Mucosa of stomach (tissue), 1 donor: ENCODE measurements around the gene PTPRH.

Experiments
- H3K27me3 ChIP-seq: one replicate; pipeline ENCODE4 v1.7.0; 2013; ENCODE audit warnings: mild to moderate bottlenecking, low read length; ENCODE audit not compliant: control insufficient read depth, insufficient read depth
- H3K36me3 ChIP-seq: one replicate; pipeline ENCODE4 v1.7.0; 2013; ENCODE audit warnings: low read length; ENCODE audit not compliant: control insufficient read depth, insufficient read depth
- H3K4me1 ChIP-seq: one replicate; pipeline ENCODE4 v1.7.0; 2013; ENCODE audit warnings: mild to moderate bottlenecking, low read length; ENCODE audit not compliant: control insufficient read depth, insufficient read depth
- H3K4me3 ChIP-seq: one replicate; pipeline ENCODE4 v1.7.0; 2013; ENCODE audit warnings: low read length
- H3K9ac ChIP-seq: one replicate; pipeline ENCODE4 v1.7.0; 2013; ENCODE audit warnings: mild to moderate bottlenecking, low read length, moderate library complexity
- H3K9me3 ChIP-seq: one replicate; pipeline ENCODE4 v1.7.0; 2013; ENCODE audit warnings: mild to moderate bottlenecking, low read length, moderate library complexity; ENCODE audit not compliant: control insufficient read depth
- donor health status: Pancreatic carcinoma.

Gene PTPRH, protein sequence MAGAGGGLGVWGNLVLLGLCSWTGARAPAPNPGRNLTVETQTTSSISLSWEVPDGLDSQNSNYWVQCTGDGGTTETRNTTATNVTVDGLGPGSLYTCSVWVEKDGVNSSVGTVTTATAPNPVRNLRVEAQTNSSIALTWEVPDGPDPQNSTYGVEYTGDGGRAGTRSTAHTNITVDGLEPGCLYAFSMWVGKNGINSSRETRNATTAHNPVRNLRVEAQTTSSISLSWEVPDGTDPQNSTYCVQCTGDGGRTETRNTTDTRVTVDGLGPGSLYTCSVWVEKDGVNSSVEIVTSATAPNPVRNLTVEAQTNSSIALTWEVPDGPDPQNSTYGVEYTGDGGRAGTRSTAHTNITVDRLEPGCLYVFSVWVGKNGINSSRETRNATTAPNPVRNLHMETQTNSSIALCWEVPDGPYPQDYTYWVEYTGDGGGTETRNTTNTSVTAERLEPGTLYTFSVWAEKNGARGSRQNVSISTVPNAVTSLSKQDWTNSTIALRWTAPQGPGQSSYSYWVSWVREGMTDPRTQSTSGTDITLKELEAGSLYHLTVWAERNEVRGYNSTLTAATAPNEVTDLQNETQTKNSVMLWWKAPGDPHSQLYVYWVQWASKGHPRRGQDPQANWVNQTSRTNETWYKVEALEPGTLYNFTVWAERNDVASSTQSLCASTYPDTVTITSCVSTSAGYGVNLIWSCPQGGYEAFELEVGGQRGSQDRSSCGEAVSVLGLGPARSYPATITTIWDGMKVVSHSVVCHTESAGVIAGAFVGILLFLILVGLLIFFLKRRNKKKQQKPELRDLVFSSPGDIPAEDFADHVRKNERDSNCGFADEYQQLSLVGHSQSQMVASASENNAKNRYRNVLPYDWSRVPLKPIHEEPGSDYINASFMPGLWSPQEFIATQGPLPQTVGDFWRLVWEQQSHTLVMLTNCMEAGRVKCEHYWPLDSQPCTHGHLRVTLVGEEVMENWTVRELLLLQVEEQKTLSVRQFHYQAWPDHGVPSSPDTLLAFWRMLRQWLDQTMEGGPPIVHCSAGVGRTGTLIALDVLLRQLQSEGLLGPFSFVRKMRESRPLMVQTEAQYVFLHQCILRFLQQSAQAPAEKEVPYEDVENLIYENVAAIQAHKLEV

DNA sequence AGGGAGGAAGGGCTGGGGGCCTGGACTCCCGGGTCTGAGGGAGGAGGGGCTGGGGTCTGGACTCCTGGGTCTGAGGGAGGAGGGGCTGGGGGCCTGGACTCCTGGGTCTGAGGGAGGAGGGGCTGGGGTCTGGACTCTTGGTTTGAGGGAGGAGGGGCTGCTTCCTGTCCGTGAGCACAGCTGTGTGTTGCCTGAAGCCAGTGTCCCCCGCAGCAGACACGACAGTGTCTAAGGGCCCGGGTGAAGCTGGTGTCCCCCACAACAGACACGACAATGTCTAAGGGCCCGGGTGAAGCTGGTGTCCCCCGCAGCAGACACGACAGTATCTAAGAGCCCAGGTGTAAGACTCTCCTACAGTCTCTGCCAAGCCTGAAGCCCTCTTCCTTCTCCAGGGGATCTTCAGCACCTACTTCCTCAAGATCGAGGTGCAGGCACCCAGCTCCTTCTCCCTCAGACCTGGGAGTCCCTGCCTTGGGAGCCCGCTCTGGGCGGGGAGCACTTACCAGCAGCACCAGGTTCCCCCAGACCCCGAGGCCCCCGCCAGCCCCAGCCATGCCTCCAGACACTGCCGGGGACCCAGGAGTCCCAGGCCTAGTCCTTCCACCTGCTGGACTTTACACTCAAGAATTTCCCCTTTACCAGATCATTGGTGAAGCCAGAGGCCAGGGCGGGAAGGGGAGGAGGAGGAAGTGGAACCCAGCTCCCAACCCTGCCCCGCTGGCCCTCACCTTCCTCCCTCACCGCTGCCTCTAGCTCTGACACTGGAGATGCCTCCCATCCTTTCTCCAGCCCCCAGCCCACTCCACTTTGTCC, at the start of gene PTPRH:
TSS of gene PTPRH (minus strand) at position 622 of the 813 bp plus-strand sequence. CDS start at position 554, 68 bp downstream.
- Histone ChIP-seq H3K36me3 (peaks cover 9% of the 10 kb centered on the region), H3K4me3 (peak within 1 kb of the TSS; percentile 18), H3K4me1 (peaks cover 20% of the 10 kb centered on the region), H3K9me3 (no peaks in the 10 kb centered on the region), H3K27me3 (no peaks in the 10 kb centered on the region), H3K9ac (peak within 1 kb of the TSS; percentile 94)

DNA sequence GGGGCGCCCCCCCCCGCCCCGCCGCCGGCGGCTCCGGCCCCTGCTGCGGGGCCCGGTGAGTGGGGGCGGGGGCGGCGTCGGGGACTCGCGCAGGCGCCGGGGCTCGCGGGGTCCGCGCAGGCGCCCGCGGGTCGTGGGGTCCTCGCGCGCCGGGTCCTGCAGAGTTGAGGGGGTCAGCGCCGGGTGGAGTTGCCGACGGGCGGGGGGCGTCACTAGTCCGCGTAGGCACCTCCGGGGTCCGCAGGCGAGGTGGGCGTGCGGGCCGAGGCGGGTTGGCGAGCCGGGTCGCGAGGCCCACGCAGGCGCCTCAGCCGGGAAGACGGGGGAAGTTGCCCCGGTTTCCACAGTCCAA, 49.2 kb upstream of the PTPRH start:
- H3K4me1 ChIP-seq, result peaks cover 42% of the 10 kb centered on the region
- H3K36me3 ChIP-seq, result no peaks in the 10 kb centered on the region
- no peaks in the 10 kb centered on the region for H3K9me3 ChIP-seq
- no peaks in the 10 kb centered on the region for H3K27me3 ChIP-seq
- no peak overlapping the region for H3K4me3 ChIP-seq
- peak overlapping the region; percentile 89 for H3K9ac ChIP-seq

DNA sequence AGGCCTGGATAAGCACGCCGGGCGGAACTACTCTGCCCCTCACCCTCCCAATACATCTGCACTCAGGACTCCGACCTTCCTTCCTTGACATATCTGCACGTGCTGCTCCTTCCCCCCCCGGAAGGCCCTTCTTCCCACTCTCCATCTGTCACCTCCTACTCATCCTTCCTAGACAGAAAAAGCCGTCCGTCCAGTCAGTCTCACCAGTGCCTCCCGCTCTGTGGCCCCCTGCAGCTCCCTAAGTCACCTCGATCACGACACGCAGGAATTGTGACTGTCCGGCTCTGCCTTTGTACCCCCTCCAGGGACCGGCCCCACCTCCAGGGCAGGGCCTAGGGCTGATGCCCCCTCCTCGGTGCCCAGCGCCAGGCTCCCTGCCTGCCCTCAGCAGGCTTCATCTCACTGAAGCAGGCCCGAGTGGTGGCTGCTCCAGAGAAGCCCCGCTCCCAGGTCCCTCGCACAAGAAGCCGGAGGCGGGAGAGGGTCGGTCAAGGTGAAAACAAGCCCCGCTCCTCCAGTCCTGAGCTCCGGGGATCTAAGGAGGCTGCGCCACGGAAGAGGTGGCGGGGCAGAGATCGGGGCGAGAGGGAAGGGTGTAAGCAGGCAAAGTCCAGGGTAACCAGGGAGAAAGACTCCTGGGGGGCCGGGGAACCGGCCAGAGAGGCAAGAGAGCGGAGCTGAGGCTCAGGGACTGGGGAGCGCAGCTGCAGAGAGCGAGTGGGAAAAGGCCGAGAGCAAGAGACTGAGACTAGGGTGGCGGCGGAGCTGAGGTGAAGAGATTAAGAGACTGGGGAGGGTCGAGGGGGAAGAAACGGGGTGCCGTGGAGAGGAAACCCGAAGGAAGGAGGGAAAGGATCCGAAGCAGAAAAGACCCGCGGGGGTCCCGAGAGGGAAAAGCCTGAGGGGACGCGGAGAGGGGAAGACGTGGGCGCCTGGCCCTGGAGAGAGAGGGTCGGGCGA, 48.4 kb upstream of the PTPRH start:
- Histone ChIP-seq H3K36me3 (no peaks in the 10 kb centered on the region), H3K9ac (peak overlapping the region; percentile 89), H3K4me3 (peak overlapping the region; percentile 78), H3K9me3 (no peaks in the 10 kb centered on the region), H3K4me1 (peaks cover 46% of the 10 kb centered on the region), H3K27me3 (no peaks in the 10 kb centered on the region)

DNA sequence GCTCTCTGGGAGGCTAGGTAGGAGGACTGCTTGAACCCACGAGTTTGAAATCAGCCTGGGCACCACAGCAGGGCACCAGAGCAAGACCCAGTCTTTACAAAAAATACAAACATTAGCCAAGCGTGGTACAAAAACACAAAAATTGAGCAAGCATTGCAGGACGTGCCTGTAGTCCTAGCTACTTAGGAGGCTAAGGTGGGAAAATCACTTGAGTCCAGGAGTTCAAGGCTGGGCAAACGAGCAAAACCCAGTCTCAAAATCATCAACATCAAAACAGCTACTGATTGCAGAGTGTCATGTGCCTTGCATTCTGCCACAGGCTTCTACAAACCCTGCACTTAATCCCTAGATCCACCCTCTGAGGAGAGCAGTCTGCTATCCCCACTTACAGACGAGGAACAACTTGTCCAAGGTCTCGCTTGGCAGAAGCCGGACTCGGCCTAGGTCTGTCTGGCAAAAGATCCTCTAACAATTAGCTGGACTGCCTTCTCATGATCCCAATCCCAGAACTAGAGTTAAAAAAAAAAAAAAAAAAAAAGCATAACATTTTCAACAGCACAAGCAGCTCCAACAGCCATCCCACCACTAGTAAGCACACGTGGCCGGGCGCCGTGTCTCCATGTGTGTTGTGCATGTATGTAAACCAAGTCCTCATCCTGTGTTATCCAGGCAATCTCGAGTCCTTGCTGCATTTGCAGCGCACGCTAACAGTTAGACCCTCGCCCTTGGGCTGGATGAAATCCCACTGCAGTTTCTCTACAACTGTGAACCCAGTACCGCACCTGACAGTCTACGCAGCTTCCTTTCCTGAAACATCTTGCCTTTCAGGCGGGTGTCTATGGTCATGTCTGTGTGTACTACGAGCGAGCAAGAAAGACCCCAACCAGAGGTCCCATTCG, 47.5 kb upstream of the PTPRH start:
- H3K27me3 ChIP-seq, result no peaks in the 10 kb centered on the region
- H3K4me3 ChIP-seq, result peak overlapping the region; percentile 78
- no peaks in the 10 kb centered on the region for H3K36me3 ChIP-seq
- peak overlapping the region; percentile 89 for H3K9ac ChIP-seq
- peaks cover 55% of the 10 kb centered on the region for H3K4me1 ChIP-seq
- H3K9me3 ChIP-seq, result no peaks in the 10 kb centered on the region

DNA sequence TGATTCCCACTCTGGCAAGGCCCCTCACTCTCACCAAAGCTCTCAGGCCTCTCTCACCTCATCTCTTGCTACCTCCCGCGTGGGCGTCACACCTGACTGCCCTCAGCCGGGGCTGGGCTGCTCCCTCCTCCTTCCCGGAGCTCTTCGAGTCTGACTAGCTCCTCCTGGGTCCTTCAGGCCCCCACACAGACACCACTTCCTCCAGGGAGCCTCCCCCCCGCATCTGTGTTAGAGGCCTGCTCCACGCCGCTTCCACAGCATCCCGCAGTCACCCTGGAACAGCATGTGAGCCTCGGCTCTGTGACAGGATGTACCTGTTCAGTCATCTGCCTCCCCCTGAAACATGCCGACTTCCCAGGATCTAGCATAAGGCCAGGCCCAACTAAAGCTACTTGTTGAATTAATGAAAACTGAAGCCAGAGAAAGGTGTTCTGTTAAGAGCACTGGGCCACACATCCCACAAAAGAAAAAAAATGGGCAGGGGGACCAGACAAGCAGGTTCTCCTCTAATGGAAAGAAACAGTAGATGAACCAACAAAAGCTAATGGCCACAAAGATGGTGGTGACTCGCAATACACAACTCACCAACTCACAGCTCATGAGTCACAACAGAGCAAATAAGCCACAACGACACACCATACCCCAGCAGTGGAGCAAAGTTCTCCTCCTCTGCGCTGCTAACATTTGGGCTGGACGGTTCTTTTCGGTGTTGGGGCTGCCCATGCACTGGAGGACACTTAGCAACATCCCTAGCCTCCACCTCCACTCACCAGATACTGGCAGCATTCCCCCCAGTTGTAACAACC, 46.5 kb upstream of the PTPRH start:
- H3K9me3 ChIP-seq, result no peaks in the 10 kb centered on the region
- peak overlapping the region; percentile 89 for H3K9ac ChIP-seq
- H3K27me3 ChIP-seq, result no peaks in the 10 kb centered on the region
- H3K36me3 ChIP-seq, result no peaks in the 10 kb centered on the region
- peaks cover 65% of the 10 kb centered on the region for H3K4me1 ChIP-seq
- peak overlapping the region; percentile 78 for H3K4me3 ChIP-seq

DNA sequence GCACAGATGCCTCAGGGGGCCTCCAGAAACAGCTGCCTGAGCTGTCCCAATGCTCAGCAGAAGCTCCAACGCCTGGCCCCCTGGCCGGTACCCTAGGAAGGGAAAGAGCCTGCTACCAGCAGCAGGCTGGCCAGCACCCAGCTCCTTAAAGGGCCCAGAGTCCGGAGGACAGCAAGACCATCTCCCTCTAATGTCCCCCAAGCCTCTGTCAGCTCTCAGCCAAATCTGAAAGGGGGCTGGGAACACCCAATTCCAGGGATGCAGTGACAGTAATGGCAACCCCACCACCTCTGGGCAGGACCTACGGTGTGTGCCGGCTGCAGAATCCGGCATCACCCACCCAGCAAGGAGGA, 45.3 kb upstream of the PTPRH start:
- Histone ChIP-seq H3K4me3 (no peak overlapping the region), H3K9ac (peak overlapping the region; percentile 89), H3K9me3 (no peaks in the 10 kb centered on the region), H3K27me3 (no peaks in the 10 kb centered on the region), H3K4me1 (peaks cover 72% of the 10 kb centered on the region), H3K36me3 (no peaks in the 10 kb centered on the region)

DNA sequence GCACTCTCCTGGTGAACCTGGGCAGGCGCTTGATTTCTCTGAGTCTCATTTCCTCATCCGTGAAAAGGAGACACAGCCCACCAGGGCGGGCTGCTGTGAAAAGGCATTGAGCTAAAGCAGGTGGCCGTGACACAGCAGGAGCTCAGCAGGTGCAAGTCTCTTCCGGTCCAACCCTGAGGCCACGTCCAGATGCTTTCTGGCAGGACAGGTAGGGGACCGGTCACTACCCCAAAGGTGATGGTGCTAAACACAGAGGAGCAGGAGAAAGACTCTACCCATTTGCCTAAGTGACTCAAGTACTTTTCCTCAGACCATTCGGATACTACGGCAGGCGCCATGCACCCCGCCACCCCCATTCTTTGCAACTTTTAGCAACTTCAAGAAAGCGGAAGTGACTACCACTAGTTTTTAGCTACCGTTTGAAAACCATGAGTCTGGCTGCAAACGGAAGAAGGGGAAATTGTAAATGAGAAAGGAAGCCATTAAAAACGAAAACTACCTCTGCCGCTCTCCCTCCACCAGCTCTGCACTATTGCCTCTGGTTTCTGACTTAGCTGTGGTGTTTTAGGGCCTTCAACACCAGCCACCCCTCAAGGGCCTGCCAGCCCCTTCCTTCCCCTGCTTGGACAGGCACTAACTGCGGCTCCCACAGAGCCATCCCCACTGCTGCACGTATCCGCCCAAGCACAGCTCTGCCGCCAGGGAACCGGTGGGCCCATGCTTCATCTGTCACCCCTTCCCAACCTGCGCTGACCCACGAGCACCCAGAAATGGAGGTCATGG, 44.7 kb upstream of the PTPRH start:
- Histone ChIP-seq H3K36me3 (no peaks in the 10 kb centered on the region), H3K9me3 (no peaks in the 10 kb centered on the region), H3K4me3 (no peak overlapping the region), H3K27me3 (no peaks in the 10 kb centered on the region), H3K4me1 (peaks cover 73% of the 10 kb centered on the region), H3K9ac (peak overlapping the region; percentile 89)

DNA sequence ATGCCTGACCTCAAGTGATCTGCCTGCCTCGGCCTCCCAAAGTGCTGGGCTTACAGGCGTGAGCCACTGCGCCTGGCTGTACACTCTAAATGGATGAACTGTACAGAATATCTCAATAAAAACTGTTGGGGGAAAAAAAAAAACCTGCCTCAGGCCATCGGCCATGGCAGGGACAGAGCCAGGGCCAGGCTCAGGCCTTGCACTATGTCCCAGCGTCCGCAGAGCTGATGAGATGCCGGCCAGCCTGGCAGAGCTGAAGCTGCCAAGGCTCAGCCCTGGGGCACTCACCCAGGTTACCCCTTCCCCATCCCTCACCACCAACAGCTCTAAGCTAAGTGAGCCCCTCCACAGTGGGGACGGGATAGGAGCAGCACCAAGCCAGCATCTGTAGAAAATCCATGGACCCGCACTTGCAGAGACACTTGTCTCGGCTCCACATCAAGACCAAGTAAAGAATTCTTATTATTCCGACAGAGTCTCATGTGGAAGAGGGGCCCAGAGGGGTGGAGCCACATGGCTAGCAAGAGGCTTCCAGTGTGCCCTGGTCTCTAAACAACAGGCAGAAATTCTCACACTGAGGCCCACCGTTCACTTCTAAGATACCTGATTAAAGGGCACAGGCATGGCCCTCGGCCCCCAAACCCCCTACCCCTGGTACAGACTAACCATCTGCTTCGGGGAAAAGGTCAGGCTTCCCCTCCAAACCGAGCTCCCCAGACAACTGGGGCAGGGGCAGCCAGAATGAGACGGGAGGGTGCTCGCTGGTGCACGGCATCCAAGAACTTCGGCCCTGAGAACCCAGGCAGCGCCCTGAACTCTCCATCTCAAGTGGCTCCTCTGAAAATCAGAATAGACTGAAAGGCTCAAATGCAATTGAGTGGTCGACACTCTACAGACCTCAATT, 43.7 kb upstream of the PTPRH start:
- no peaks in the 10 kb centered on the region for H3K36me3 ChIP-seq
- no peaks in the 10 kb centered on the region for H3K9me3 ChIP-seq
- peak overlapping the region; percentile 20 for H3K9ac ChIP-seq
- H3K4me1 ChIP-seq, result peaks cover 83% of the 10 kb centered on the region
- no peaks in the 10 kb centered on the region for H3K27me3 ChIP-seq
- no peak overlapping the region for H3K4me3 ChIP-seq
